RWPE1 (cell line): Measurements from ENCODE around the gene TUBB4B.

ENCODE experiments used
- CTCF ChIA-PET: fragments of 350-600 bp; sonication (Branson Sonifier 250); formaldehyde crosslinking; extraction: SDS; loops from one replicate; lab custom pipeline; 2021; lab: Yijun Ruan, JAX
- POLR2A ChIA-PET: fragments of 400-600 bp; formaldehyde crosslinking; extraction: SDS; loops from one replicate; lab custom pipeline; 2020; ENCODE audit warnings: antibody characterized with exemption; ENCODE audit not compliant: low non-redundant PET; lab: Yijun Ruan, JAX
- DNase-seq: peaks from one replicate; pipeline ENCODE4 v3.0.0; 2012; ENCODE audit warnings: low spot score
- H3K27ac ChIP-seq: fragments of 450-650 bp; 2 replicates; pipeline ENCODE4 v1.5.1; 2017
- CTCF ChIP-seq: fragments of 450-650 bp; conservative IDR thresholded peaks from 2 replicates; pipeline ENCODE4 v1.5.1; 2017; ENCODE audit warnings: low read depth, mild to moderate bottlenecking

Gene TUBB4B

GRCh38 chr9:137272241-137273094 lies 31.4 kb downstream of the TUBB4B start:
- TF ChIP-seq CTCF: no peak
- POLR2A ChIA-PET: no interaction called here
- peak overlapping the region; percentile 94 for H3K27ac ChIP-seq
- CTCF ChIA-PET: interaction anchor here (0.7 to 1.5 kb wide), 4 partner anchors 8 to 36 kb away, joined by 3 to 6 read pairs (median 4); no protein-coding TSS in a partner anchor
- DNase-seq: no peak

DNA sequence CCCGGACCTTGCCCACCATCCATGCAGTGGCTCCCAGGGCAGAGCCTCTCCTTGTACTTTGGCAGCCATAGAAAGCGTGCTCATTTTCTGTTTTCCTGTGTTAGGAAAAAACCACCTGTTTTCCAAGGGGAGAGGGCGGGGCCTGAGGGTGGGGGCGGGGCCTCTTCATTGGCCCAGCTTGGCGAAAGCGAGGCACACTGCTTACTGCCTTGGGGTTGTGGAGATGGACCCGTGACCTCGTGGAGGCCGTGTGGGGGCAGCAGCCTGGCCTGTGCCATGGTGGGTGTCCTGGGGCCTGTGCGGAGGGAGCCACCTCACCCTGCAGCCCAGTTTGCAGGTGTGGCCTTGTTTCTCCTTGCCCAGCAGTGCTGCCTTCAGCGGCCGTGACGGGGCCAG lies 32.0 kb downstream of the TUBB4B start:
- DNase-seq: no peak
- CTCF ChIA-PET: interaction anchor here (1.0 to 1.5 kb wide), 3 partner anchors 11 to 37 kb away, joined by 3 to 6 read pairs (median 4); no protein-coding TSS in a partner anchor
- H3K27ac ChIP-seq: peak overlapping the region; percentile 94
- POLR2A ChIA-PET: no interaction called here
- no peak for TF ChIP-seq CTCF

DNA sequence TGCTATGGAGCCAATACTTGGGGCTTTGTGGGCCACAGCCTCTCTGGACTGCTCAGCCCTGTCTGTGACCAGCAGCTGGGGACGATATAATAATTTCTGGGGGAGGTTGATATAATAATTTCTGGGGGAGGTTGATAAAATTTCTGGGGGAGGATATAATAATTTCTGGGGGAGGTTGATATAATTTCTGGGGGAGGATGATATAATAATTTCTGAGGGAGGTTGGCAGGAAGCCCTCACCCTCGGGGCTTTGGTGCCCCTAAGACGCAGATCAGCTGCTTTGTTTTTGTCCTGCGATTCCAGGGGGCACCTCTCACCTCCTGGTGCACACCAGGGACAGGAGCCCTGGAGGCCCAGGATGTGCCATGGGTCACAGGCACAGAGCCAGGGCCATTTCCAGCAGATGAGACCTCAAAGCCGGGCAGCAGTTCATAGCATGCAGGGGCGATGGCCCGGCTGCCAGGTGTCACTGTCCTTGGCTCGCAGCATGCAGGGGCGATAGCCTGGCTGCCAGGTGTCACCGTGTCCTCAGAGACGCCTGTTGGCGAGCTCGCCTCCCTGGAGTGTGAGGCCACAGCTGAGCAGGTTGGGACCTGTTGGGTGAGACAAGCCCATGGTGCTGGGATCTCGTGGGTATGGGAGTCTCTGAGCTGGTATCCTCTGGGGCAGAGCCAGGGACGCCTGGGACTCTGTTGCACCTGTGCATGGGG lies 32.7 kb downstream of the TUBB4B start:
- no peak for TF ChIP-seq CTCF
- ChIA-PET POLR2A (interaction anchor here (0.5 to 0.9 kb wide), 7 partner anchors 13 to 165 kb away, joined by 3 to 7 read pairs (median 3); partner anchors contain the start of genes TPRN and TUBB4B), CTCF (interaction anchor here (0.7 to 1.5 kb wide), 3 partner anchors 13 to 37 kb away, joined by 3 to 6 read pairs (median 4); no protein-coding TSS in a partner anchor)
- peak; percentile 69 for DNase-seq
- H3K27ac ChIP-seq: peak overlapping the region; percentile 94

DNA sequence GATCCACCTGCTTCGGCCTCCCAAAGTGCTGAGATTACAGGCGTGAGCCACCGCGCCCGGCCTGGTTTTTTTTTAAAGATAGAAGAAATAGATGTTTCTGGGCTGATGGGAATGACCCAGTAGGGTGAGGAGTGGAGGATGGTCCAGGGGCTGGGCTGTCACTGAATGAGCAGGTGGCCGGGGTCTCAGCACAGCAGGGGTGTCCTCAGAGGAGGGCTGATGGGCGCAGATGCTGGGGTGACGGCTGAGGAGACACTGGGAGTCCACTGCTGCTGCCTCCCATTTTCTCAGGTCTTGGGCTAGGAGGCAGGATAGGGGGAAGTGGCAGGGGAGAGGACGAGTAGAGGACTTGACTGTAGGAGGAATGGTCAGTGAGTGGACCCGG lies 34.1 kb downstream of the TUBB4B start:
- ChIA-PET POLR2A (interaction anchor here (0.7 to 1.0 kb wide), 3 partner anchors 27 to 48 kb away, joined by 3 to 4 read pairs (median 3); partner anchors contain the start of genes NRARP and RNF224), CTCF (interaction anchor here (0.7 kb wide), 1 partner anchor 15 kb away, joined by 4 read pairs; no protein-coding TSS in a partner anchor)

DNA sequence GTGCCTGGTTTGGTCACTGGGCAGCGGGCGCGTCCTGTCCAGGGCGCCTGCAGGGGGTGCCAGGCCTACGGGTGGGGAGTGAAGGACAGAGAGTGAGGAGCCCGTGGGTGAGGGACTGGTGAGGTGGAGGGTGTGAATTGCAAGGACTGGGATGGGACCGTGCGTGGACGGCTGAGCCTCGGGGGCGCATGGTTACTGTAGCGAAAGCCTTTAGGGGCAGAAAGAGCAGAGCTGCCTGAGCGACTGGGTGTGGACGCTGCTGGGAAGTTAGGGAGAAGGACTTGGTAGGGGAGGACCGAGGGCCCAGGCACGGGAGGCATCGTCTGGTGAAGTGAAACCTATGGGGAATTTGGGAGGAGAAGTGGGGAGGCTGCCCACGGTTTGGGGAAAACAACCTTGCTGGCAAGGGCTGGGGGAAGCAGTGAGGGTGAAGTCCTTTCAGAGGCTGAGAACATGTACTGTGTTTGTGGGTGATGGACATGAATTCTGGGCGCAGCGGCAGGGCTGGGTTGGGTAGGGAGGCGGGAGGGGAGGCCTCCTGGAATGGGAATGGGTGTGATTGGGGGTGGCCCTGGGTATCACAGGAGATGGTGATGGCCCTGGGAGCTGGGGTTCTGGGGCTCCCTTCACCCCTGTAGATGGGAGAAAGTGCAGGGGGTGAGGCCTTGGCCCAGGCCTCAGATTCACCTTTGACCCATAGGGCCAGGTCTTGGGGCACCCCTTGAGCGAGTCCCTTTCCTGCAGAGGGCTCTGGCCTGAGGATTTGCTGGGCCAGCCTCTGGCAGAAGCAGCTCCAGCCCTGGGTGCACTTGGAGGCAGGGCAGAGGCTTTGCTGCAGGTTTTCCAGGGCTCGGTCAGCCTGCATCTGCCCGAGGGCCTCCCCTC lies 34.7 kb downstream of the TUBB4B start:
- TF ChIP-seq CTCF: no peak
- POLR2A ChIA-PET: no interaction called here
- H3K27ac ChIP-seq: peak overlapping the region; percentile 94
- no peak for DNase-seq
- CTCF ChIA-PET: interaction anchor here (0.7 to 2.2 kb wide), 2 partner anchors 27 to 111 kb away, joined by 4 to 13 read pairs; partner anchors contain the start of gene NRARP

More for the DNA sequence above, 34.1 kb downstream of the TUBB4B start:
- no peak for TF ChIP-seq CTCF
- H3K27ac ChIP-seq: peak overlapping the region; percentile 94
- DNase-seq: no peak
